Liver (tissue), 9 donors: Measurements from ENCODE around the gene NOM1. TPM values are rescaled to one million over a fixed set of nuclear protein-coding genes. Genes with fewer than 3 reads are reported as not detected.

Experiments
- DNase-seq: peaks from one replicate; pipeline ENCODE4 v3.0.0-alpha.2; 2017; ENCODE audit warnings: low spot score
- H3K27ac ChIP-seq, 2 donors: one replicate each; pipeline ENCODE4 v1.7.0; 2013; ENCODE audit warnings: inconsistent platforms in 2 of 2, low read length in 2 of 2, control low read depth in 1 of 2, low read depth in 1 of 2, mild to moderate bottlenecking in 1 of 2
- H3K27me3 ChIP-seq, 4 donors: one replicate each; pipeline versions ENCODE4 v1.6.1 to v1.7.0; 2013; ENCODE audit warnings: low read length in 3 of 4, inconsistent platforms in 1 of 4, mild to moderate bottlenecking in 1 of 4, moderate library complexity in 1 of 4; ENCODE audit not compliant: control insufficient read depth in 4 of 4, insufficient read depth in 4 of 4
- H3K36me3 ChIP-seq, 4 donors: one replicate each; pipeline versions ENCODE4 v1.6.1 to v1.7.0; 2013; ENCODE audit warnings: low read length in 3 of 4, mild to moderate bottlenecking in 3 of 4, low read depth in 1 of 4, moderate library complexity in 1 of 4; ENCODE audit not compliant: control insufficient read depth in 4 of 4, insufficient read depth in 3 of 4
- H3K4me1 ChIP-seq, 4 donors: one replicate each; pipeline versions ENCODE4 v1.6.1 to v1.7.0; 2013; ENCODE audit warnings: low read length in 3 of 4, mild to moderate bottlenecking in 3 of 4, moderate library complexity in 1 of 4; ENCODE audit not compliant: control insufficient read depth in 4 of 4, insufficient read depth in 4 of 4
- H3K4me3 ChIP-seq, 3 donors: one replicate each; pipeline versions ENCODE4 v1.6.1 to v1.7.0; 2013; ENCODE audit warnings: low read length in 3 of 3, control low read depth in 1 of 3, low read depth in 1 of 3, mild to moderate bottlenecking in 1 of 3
- H3K9ac ChIP-seq, 2 donors: one replicate each; pipeline ENCODE4 v1.7.0; 2013; ENCODE audit warnings: low read length in 2 of 2, mild to moderate bottlenecking in 2 of 2, moderate library complexity in 2 of 2, control low read depth in 1 of 2, low read depth in 1 of 2
- H3K9me3 ChIP-seq, 4 donors: one replicate each; pipeline versions ENCODE4 v1.6.1 to v1.7.0; 2013; ENCODE audit warnings: low read length in 3 of 4; ENCODE audit not compliant: control insufficient read depth in 4 of 4
- ATF3 ChIP-seq: IDR thresholded peaks from 2 replicates; pipeline ENCODE4 v1.6.1; 2016; ENCODE audit warnings: antibody characterized with exemption
- CTCF ChIP-seq: fragments of 150-350 bp; IDR thresholded peaks from 2 replicates; pipeline ENCODE4 v1.5.1; 2017; ENCODE audit warnings: improper control_type of control experiment, low read depth, low read length; ENCODE audit not compliant: missing input control
- EGR1 ChIP-seq, 2 donors: IDR thresholded peaks; 2 replicates each; pipeline ENCODE4 v1.6.1; 2016 to 2018; ENCODE audit warnings: antibody characterized with exemption in 2 of 2, low read depth in 2 of 2
- FOXA1 ChIP-seq: IDR thresholded peaks from 2 replicates; pipeline ENCODE4 v1.6.1; 2016; ENCODE audit warnings: antibody characterized with exemption
- FOXA2 ChIP-seq: IDR thresholded peaks from 2 replicates; pipeline ENCODE4 v1.6.1; 2016; ENCODE audit warnings: antibody characterized with exemption
- GABPA ChIP-seq, 2 donors: IDR thresholded peaks in 1 of 2; conservative IDR thresholded peaks in 1 of 2; 2 replicates each; pipeline ENCODE4 v1.6.1; 2016; ENCODE audit warnings: antibody characterized with exemption in 2 of 2, mild to moderate bottlenecking in 1 of 2, moderate library complexity in 1 of 2
- HNF4A ChIP-seq, 2 donors: conservative IDR thresholded peaks; 2 replicates each; pipeline ENCODE4 v1.6.1; 2016; ENCODE audit warnings: antibody characterized with exemption in 2 of 2, mild to moderate bottlenecking in 2 of 2
- HNF4G ChIP-seq: IDR thresholded peaks from 2 replicates; pipeline ENCODE4 v1.6.1; 2016; ENCODE audit warnings: antibody characterized with exemption
- JUND ChIP-seq, 2 donors: IDR thresholded peaks; 2 replicates each; pipeline ENCODE4 v1.6.1; 2016; ENCODE audit warnings: antibody characterized with exemption in 2 of 2
- MAX ChIP-seq: IDR thresholded peaks from 2 replicates; pipeline ENCODE4 v1.6.1; 2016; ENCODE audit warnings: antibody characterized with exemption
- NR2F2 ChIP-seq: IDR thresholded peaks from 2 replicates; pipeline ENCODE4 v1.6.1; 2016; ENCODE audit warnings: antibody characterized with exemption
- RAD21 ChIP-seq, 2 donors: IDR thresholded peaks; 2 replicates each; pipeline ENCODE4 v1.6.1; 2016; ENCODE audit warnings: antibody characterized with exemption in 2 of 2, mild to moderate bottlenecking in 2 of 2
- REST ChIP-seq: IDR thresholded peaks from 2 replicates; pipeline ENCODE4 v1.6.1; 2016; ENCODE audit warnings: antibody characterized with exemption, mild to moderate bottlenecking
- RXRA ChIP-seq, 2 donors: IDR thresholded peaks; 2 replicates each; pipeline ENCODE4 v1.6.1; 2017 to 2018; ENCODE audit warnings: antibody characterized with exemption in 2 of 2, mild to moderate bottlenecking in 1 of 2
- SP1 ChIP-seq: IDR thresholded peaks from 2 replicates; pipeline ENCODE4 v1.6.1; 2018; ENCODE audit warnings: antibody characterized with exemption, mild to moderate bottlenecking
- TAF1 ChIP-seq: conservative IDR thresholded peaks from 2 replicates; pipeline ENCODE4 v1.6.1; 2016; ENCODE audit warnings: antibody characterized with exemption, mild to moderate bottlenecking
- ZBTB33 ChIP-seq: IDR thresholded peaks from 2 replicates; pipeline ENCODE4 v1.6.1; 2016; ENCODE audit warnings: antibody characterized with exemption
- WGBS: extraction: QIAGEN DNeasy Blood & Tissue Kit; methylation state at CpG from one replicate; pipeline ENCODE4 v1.1.7; 2013; 5-methylcytosine and 5-hydroxymethylcytosine counted together
- polyA plus RNA-seq, 2 donors: library from polyadenylated mRNA; stranded (reverse) in 1 of 2; unstranded in 1 of 2; fragments of 200-250 nt in 1 of 2; fragments of >200 nt in 1 of 2; fragmentation: Nextera tagmentation in 1 of 2; extraction: Ambion mirVana in 1 of 2; gene quantifications; one replicate each; pipeline versions ENCODE4 v1.2.1 to v1.2.3, GENCODE V29; 2013 to 2015
- total RNA-seq, 2 donors: library from RNA; depleted of rRNA; stranded (reverse); fragments of >200 nt; gene quantifications; one replicate each; pipeline ENCODE4 v1.2.3, GENCODE V29; 2014
- donor health status: healthy.
- donor health status: healthy.
- donor health status: healthy.
- donor health status: healthy.
- donor health status: healthy.

The NOM1 gene
- total and polyA plus RNA-seq, 4 donors: 4.0 to 11.4 (median 6.2) TPM

- Histone ChIP-seq H3K36me3 (peaks cover 17 to 74% (median 48%) of the 10 kb centered on the region in 4 donors), H3K4me3 (no peak overlapping the region), H3K27ac (no peak overlapping the region), H3K9ac (no peak overlapping the region), H3K4me1 (no peaks in the 10 kb centered on the region), H3K9me3 (no peaks in the 10 kb centered on the region), H3K27me3 (no peaks in the 10 kb centered on the region)
- WGBS: 97% methylated on average over 11 of the region's 11 CpGs
- DNase-seq: no peak
- TF ChIP-seq JUND (IDR thresholded peaks at IDR 0.05) (no peak), EGR1 (IDR thresholded peaks at IDR 0.05; ENCODE audit: low read depth in 2 of 2) (no peak), FOXA1 (no peak), CTCF (no peak), RAD21 (IDR thresholded peaks at IDR 0.05) (no peak), RXRA (IDR thresholded peaks at IDR 0.05) (no peak), NR2F2 (no peak), FOXA2 (no peak), MAX (no peak), ATF3 (no peak), HNF4A (conservative IDR thresholded peaks at IDR 0.05) (no peak), HNF4G (no peak), GABPA (IDR thresholded peaks at IDR 0.05 in 1 of 2, conservative IDR thresholded peaks at IDR 0.05 in 1 of 2) (no peak), SP1 (no peak)
Observed at GRCh38 chr7:156964971-156965370, 15.5 kb downstream of the NOM1 start.

- Histone ChIP-seq H3K27ac (no peak overlapping the region), H3K36me3 (peaks cover 13 to 66% (median 46%) of the 10 kb centered on the region in 4 donors), H3K4me3 (no peak overlapping the region), H3K4me1 (no peaks in the 10 kb centered on the region), H3K9me3 (no peaks in the 10 kb centered on the region), H3K27me3 (no peaks in the 10 kb centered on the region), H3K9ac (no peak overlapping the region)
- DNase-seq: no peak
- 96% methylated on average over 8 of the region's 8 CpGs for WGBS
- TF ChIP-seq HNF4G (no peak), SP1 (no peak), FOXA1 (no peak), JUND (IDR thresholded peaks at IDR 0.05) (no peak), RXRA (IDR thresholded peaks at IDR 0.05) (no peak), NR2F2 (no peak), ATF3 (no peak), EGR1 (IDR thresholded peaks at IDR 0.05; ENCODE audit: low read depth in 2 of 2) (no peak), ZBTB33 (no peak), GABPA (IDR thresholded peaks at IDR 0.05 in 1 of 2, conservative IDR thresholded peaks at IDR 0.05 in 1 of 2) (no peak), RAD21 (IDR thresholded peaks at IDR 0.05) (no peak), HNF4A (conservative IDR thresholded peaks at IDR 0.05) (no peak), REST (no peak), CTCF (no peak), TAF1 (no peak)
Observed at GRCh38 chr7:156966387-156966786, 16.9 kb downstream of the NOM1 start.
